Measurements from ENCODE around the gene NPIPA2.
"Not testable (repeated sequence)": the region's sequence is repeated elsewhere in the genome, so short reads cannot be mapped to it uniquely, and the experiment has no call there.

Gene NPIPA2

GRCh38 chr16:14742273-14743128 is at the start of gene NPIPA2:
NPIPA2 (plus strand) TSS chr16:14742533; CDS start chr16:14748066, 5,533 bp downstream.
- DNase-seq (ENCODE audit: low read depth), result not testable (repeated sequence)

- not testable (repeated sequence) for DNase-seq (ENCODE audit: low read depth)
Observed at GRCh38 chr16:14694129-14694528, 48.2 kb upstream of the NPIPA2 start, which contains the start of gene PLA2G10. PLA2G10 (minus strand) TSS chr16:14694308; CDS start chr16:14694229, 79 bp downstream.

GRCh38 chr16:14701859-14702258 is 40.5 kb upstream of the NPIPA2 start:
- not testable (repeated sequence) for DNase-seq (ENCODE audit: low read depth)

- not testable (repeated sequence) for DNase-seq (ENCODE audit: low read depth)
Observed at GRCh38 chr16:14702672-14703071, 39.7 kb upstream of the NPIPA2 start.

- DNase-seq (ENCODE audit: low read depth), result not testable (repeated sequence)
Observed at GRCh38 chr16:14703156-14704011, 38.9 kb upstream of the NPIPA2 start, which contains the start of gene NPIPA3. NPIPA3 (plus strand) TSS chr16:14703411; CDS start chr16:14708944, 5,533 bp downstream.

- DNase-seq (ENCODE audit: low read depth), result not testable (repeated sequence)
Observed at GRCh38 chr16:14733233-14733632, 9.1 kb upstream of the NPIPA2 start.

- not testable (repeated sequence) for DNase-seq (ENCODE audit: low read depth)
Observed at GRCh38 chr16:14740832-14741385, 1.4 kb upstream of the NPIPA2 start.

- DNase-seq (ENCODE audit: low read depth), result not testable (repeated sequence)
Observed at GRCh38 chr16:14741794-14742193, 539 bp upstream of the NPIPA2 start.

GRCh38 chr16:14773654-14774053 is 31.3 kb downstream of the NPIPA2 start:
- DNase-seq (ENCODE audit: low read depth), result not testable (repeated sequence)

GRCh38 chr16:14775624-14776023 is 33.3 kb downstream of the NPIPA2 start:
- DNase-seq (ENCODE audit: low read depth), result not testable (repeated sequence)

- not testable (repeated sequence) for DNase-seq (ENCODE audit: low read depth)
Observed at GRCh38 chr16:14776763-14777162, 34.4 kb downstream of the NPIPA2 start.

- not testable (repeated sequence) for DNase-seq (ENCODE audit: low read depth)
Observed at GRCh38 chr16:14779368-14779877, 37.1 kb downstream of the NPIPA2 start.

GRCh38 chr16:14786180-14786579 is 43.8 kb downstream of the NPIPA2 start:
- not testable (repeated sequence) for DNase-seq (ENCODE audit: low read depth)

- not testable (repeated sequence) for DNase-seq (ENCODE audit: low read depth)
Observed at GRCh38 chr16:14789577-14789976, 47.2 kb downstream of the NPIPA2 start.

GRCh38 chr16:14790320-14790956 is 48.1 kb downstream of the NPIPA2 start:
- not testable (repeated sequence) for DNase-seq (ENCODE audit: low read depth)

- DNase-seq (ENCODE audit: low read depth), result not testable (repeated sequence)
Observed at GRCh38 chr16:14792914-14793313, 50.6 kb downstream of the NPIPA2 start.

GRCh38 chr16:14797558-14797957 is 55.2 kb downstream of the NPIPA2 start:
- not testable (repeated sequence) for DNase-seq (ENCODE audit: low read depth)

GRCh38 chr16:14803577-14803976 is 61.2 kb downstream of the NPIPA2 start:
- not testable (repeated sequence) for DNase-seq (ENCODE audit: low read depth)

GRCh38 chr16:14807184-14807678 is 64.9 kb downstream of the NPIPA2 start:
- not testable (repeated sequence) for DNase-seq (ENCODE audit: low read depth)

- DNase-seq (ENCODE audit: low read depth), result not testable (repeated sequence)
Observed at GRCh38 chr16:14813890-14814289, 71.6 kb downstream of the NPIPA2 start.

Measured in stromal cell of bone marrow (primary cell).